PFSK-1 (cell line): ENCODE data around the gene CYP1A1.

Source experiments
- FOXP2 ChIP-seq: optimal IDR thresholded peaks from 2 replicates; pipeline ENCODE3; 2011; ENCODE audit warnings: borderline replicate concordance, control low read depth, inconsistent platforms; ENCODE audit not compliant: insufficient read depth; ENCODE audit errors: extremely low read length, extremely low read depth
- POLR2AphosphoS5 ChIP-seq: IDR thresholded peaks from 2 replicates; pipeline ENCODE4 v1.6.1; 2012; ENCODE audit warnings: low read depth, mild to moderate bottlenecking, control low read depth, low read length, moderate library complexity
- REST ChIP-seq, 2 experiments: IDR thresholded peaks; 2 replicates each; pipeline versions ENCODE4 v1.6.1 to v1.8.0; 2011 to 2012; ENCODE audit warnings: low read depth in 2 of 2, low read length in 2 of 2, control low read depth in 1 of 2, inconsistent platforms in 1 of 2, mild to moderate bottlenecking in 1 of 2, moderate library complexity in 1 of 2; ENCODE audit not compliant: insufficient read depth in 1 of 2
- SIN3A ChIP-seq: IDR thresholded peaks from 2 replicates; pipeline ENCODE4 v1.6.1; 2012; ENCODE audit warnings: mild to moderate bottlenecking, low read length, moderate library complexity, borderline replicate concordance; ENCODE audit not compliant: insufficient read depth
- TAF1 ChIP-seq: IDR thresholded peaks from 2 replicates; pipeline ENCODE4 v1.6.1; 2012; ENCODE audit warnings: low read length, control low read depth, borderline replicate concordance; ENCODE audit not compliant: insufficient read depth

GRCh38 chr15:74733269-74733668 is 7.9 kb upstream of the CYP1A1 start:
- TF ChIP-seq TAF1 (no peak), POLR2AphosphoS5 (no peak), REST (IDR thresholded peaks at IDR 0.05; ENCODE audit: insufficient read depth in 1 of 2, low read depth in 2 of 2, low read length in 2 of 2) (no peak), SIN3A (no peak), FOXP2 (no peak)
